HK-2 (cell line): ENCODE data around the gene CACNG7.
"Not testable (repeated sequence)": the region's sequence is repeated elsewhere in the genome, so short reads cannot be mapped to it uniquely, and the experiment has no call there.

Source experiments
- DNase-seq: peaks from one replicate; pipeline ENCODE4 v3.0.0-alpha.2; 2018; ENCODE audit not compliant: unreplicated experiment

Gene CACNG7

GRCh38 chr19:53905787-53906186, 3.3 kb upstream of the CACNG7 start:
- no peak for DNase-seq

GRCh38 chr19:53906211-53907192, 2.6 kb upstream of the CACNG7 start:
- DNase-seq: peak; percentile 41

- no peak for DNase-seq
Observed at GRCh38 chr19:53907193-53907581, 1.9 kb upstream of the CACNG7 start.

- no peak for DNase-seq
Observed at GRCh38 chr19:53907690-53908089, 1.4 kb upstream of the CACNG7 start.

- no peak for DNase-seq
Observed at GRCh38 chr19:53908106-53908934, 758 bp upstream of the CACNG7 start.

GRCh38 chr19:53909471-53910169, 542 bp downstream of the CACNG7 start:
- no peak for DNase-seq

- DNase-seq: no peak
Observed at GRCh38 chr19:53910170-53910518, 1.1 kb downstream of the CACNG7 start.

- no peak for DNase-seq
Observed at GRCh38 chr19:53912653-53913052, 3.6 kb downstream of the CACNG7 start.

GRCh38 chr19:53915000-53915399, 5.9 kb downstream of the CACNG7 start:
- no peak for DNase-seq

- no peak for DNase-seq
Observed at GRCh38 chr19:53916004-53916403, 6.9 kb downstream of the CACNG7 start.

GRCh38 chr19:53917356-53917755, 8.3 kb downstream of the CACNG7 start:
- DNase-seq: no peak

GRCh38 chr19:53927739-53928138, 18.7 kb downstream of the CACNG7 start:
- peak; percentile 57 for DNase-seq

- DNase-seq: no peak
Observed at GRCh38 chr19:53936029-53936428, 27.0 kb downstream of the CACNG7 start.

- no peak for DNase-seq
Observed at GRCh38 chr19:53942001-53942786, 33.1 kb downstream of the CACNG7 start.

GRCh38 chr19:53944416-53944815, 35.3 kb downstream of the CACNG7 start:
- no peak for DNase-seq

GRCh38 chr19:53944933-53945332, 35.9 kb downstream of the CACNG7 start:
- DNase-seq: no peak

GRCh38 chr19:53945441-53945840, 36.4 kb downstream of the CACNG7 start:
- DNase-seq: no peak

- no peak for DNase-seq
Observed at GRCh38 chr19:53945998-53946397, 36.9 kb downstream of the CACNG7 start.

GRCh38 chr19:53947624-53948023, 38.5 kb downstream of the CACNG7 start:
- DNase-seq: no peak

- DNase-seq: not testable (repeated sequence)
Observed at GRCh38 chr19:53948611-53949010, 39.5 kb downstream of the CACNG7 start.

- DNase-seq: no peak
Observed at GRCh38 chr19:53951436-53951835, 42.4 kb downstream of the CACNG7 start.
